Fibroblast of gingiva (primary cell): ENCODE results near the gene AP3S1.
A peak's percentile ranks its signal among the peaks of the same experiment; 100 is the strongest.
"Not testable (repeated sequence)": the region's sequence is repeated elsewhere in the genome, so short reads cannot be mapped to it uniquely, and the experiment has no call there.

ENCODE experiments used
- DNase-seq: peaks from one replicate; pipeline ENCODE4 v3.0.0-alpha.2; 2011; ENCODE audit warnings: low read depth

AP3S1 gene

GRCh38 chr5:115873392-115873791 is 31.7 kb downstream of the AP3S1 start:
- DNase-seq, result peak; percentile 11

GRCh38 chr5:115875447-115875846 is 33.7 kb downstream of the AP3S1 start:
- no peak for DNase-seq

GRCh38 chr5:115877342-115877741 is 35.6 kb downstream of the AP3S1 start:
- DNase-seq, result not testable (repeated sequence)

- not testable (repeated sequence) for DNase-seq
These were observed 40.7 kb downstream of the AP3S1 start for GRCh38 chr5:115882434-115882833.

- DNase-seq, result no peak
These were observed 43.0 kb downstream of the AP3S1 start for GRCh38 chr5:115884704-115885103.

GRCh38 chr5:115885208-115885607 is 43.5 kb downstream of the AP3S1 start:
- not testable (repeated sequence) for DNase-seq

- peak; percentile 38 for DNase-seq
These were observed 46.3 kb downstream of the AP3S1 start for GRCh38 chr5:115888027-115888426.

GRCh38 chr5:115892021-115892420 is 50.3 kb downstream of the AP3S1 start:
- no peak for DNase-seq

GRCh38 chr5:115894342-115894741 is 52.6 kb downstream of the AP3S1 start:
- no peak for DNase-seq

- no peak for DNase-seq
These were observed 54.1 kb downstream of the AP3S1 start for GRCh38 chr5:115895821-115896220.

GRCh38 chr5:115898656-115899055 is 56.9 kb downstream of the AP3S1 start:
- no peak for DNase-seq

- no peak for DNase-seq
These were observed 65.4 kb downstream of the AP3S1 start for GRCh38 chr5:115907177-115907576.

- not testable (repeated sequence) for DNase-seq
These were observed 72.1 kb downstream of the AP3S1 start for GRCh38 chr5:115913623-115914400.

- no peak for DNase-seq
These were observed 78.5 kb downstream of the AP3S1 start for GRCh38 chr5:115920171-115920725.

GRCh38 chr5:115928578-115929407 is 87.1 kb downstream of the AP3S1 start:
- DNase-seq, result not testable (repeated sequence)

- DNase-seq, result not testable (repeated sequence)
These were observed 88.4 kb downstream of the AP3S1 start for GRCh38 chr5:115930171-115930570.

GRCh38 chr5:115930630-115931337 is 89.0 kb downstream of the AP3S1 start:
- no peak for DNase-seq

- no peak for DNase-seq
These were observed 91.3 kb downstream of the AP3S1 start for GRCh38 chr5:115932991-115933390.

GRCh38 chr5:115934388-115934974 is 92.7 kb downstream of the AP3S1 start:
- DNase-seq, result no peak

- no peak for DNase-seq
These were observed 94.3 kb downstream of the AP3S1 start for GRCh38 chr5:115936031-115936430.

GRCh38 chr5:115939059-115939458 is 97.3 kb downstream of the AP3S1 start:
- no peak for DNase-seq
